Spleen (tissue), 7 donors: Measurements from ENCODE around the gene WNT7A.

Source experiments
- CTCF ChIP-seq, 11 experiments: fragments of 200-600 bp in 7 of 11; fragments of 450-650 bp in 4 of 11; sonication (generic) in 4 of 11; IDR thresholded peaks in 8 of 11; conservative IDR thresholded peaks in 3 of 11; 1 replicate in 7 of 11; 2 replicates in 4 of 11; pipeline versions ENCODE4 v1.4.0 to v1.8.0; 2016 to 2021; ENCODE audit warnings: antibody characterized with exemption in 11 of 11, inconsistent platforms in 4 of 11, mild to moderate bottlenecking in 1 of 11
- POLR2A ChIP-seq, 3 donors: fragments of 450-650 bp; IDR thresholded peaks; one replicate each; pipeline ENCODE4 v1.5.1; 2017; ENCODE audit warnings: antibody characterized with exemption in 3 of 3, mild to moderate bottlenecking in 1 of 3
- donor health status: DM: no; HTN: no; CAD: no; lungs with moderate emphysema.
- donor health status: DM: no; HTN: no; CAD: no.
- donor health status: DM: no; HTN: no; CAD: no.

- TF ChIP-seq CTCF (IDR thresholded peaks at IDR 0.05 in 8 of 11, conservative IDR thresholded peaks at IDR 0.05 in 3 of 11): no peak
- no peak for TF ChIP-seq POLR2A (IDR thresholded peaks at IDR 0.05)
Observed at GRCh38 chr3:13894096-13894806, 14.4 kb upstream of the WNT7A start.
